Right hindlimb (tissue), 1 donor: ENCODE results near the gene TTC34.

Source experiments
- DNase-seq: peaks from one replicate; pipeline ENCODE4 v3.0.0-alpha.2; 2018

TTC34 gene

DNA sequence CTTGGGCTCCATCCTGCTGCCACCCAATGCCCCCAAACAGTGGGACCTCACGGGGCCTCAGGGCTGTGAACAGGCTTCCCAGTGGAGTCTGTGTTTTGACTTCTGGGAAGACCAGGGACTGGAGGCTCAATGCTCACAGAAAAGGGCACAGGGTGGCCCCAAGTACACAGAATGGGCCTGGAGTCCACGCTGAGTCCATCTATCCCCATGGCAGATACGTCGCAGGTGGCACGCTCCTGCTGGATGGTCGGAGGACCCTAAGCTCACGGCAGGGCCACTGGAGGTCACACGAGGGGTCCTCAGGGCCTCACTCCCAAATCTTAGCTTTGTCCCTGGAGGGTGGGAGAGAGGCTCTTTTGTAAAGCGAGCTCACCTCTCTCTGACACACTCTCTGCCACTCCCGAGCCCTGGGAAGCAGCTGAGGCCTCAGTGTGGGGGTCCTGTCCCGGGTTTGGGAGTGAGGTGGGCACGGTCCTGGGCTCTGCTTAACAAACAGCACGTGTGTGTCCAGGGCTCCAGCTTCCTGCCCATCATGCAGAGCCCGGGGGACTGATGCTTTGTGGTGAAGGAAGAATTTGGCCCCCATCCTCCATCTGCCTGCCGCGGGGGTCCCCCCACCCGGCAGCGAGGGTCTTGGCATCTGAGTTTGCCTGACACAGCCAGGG, 27.2 kb upstream of the TTC34 start:
- DNase-seq = no peak

GRCh38 chr1:2826736-2827292, 25.3 kb upstream of the TTC34 start:
- no peak for DNase-seq

DNA sequence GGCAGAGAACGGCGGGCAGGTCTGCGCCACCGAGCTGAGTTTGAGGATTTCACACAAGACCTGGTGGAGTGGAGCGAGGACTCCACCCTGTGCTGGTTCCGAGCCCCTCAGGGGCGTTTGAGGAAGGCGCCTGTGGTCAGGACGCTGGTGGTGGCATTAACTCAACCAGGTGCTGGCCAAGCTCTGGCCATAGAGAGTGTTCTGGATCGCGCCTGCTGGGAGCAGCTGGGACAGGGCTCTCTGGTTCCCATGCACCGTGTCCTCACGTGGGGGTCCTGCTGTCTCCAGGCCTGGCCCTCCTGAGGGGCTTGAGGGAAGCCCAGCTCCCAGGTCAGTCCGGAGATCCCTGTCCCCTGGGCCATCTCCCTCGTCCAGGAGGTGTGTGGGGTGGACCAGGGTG, 24.8 kb upstream of the TTC34 start:
- DNase-seq = no peak

- DNase-seq = no peak
Measured at GRCh38 chr1:2825487-2826189, 24.1 kb upstream of the TTC34 start.

DNA sequence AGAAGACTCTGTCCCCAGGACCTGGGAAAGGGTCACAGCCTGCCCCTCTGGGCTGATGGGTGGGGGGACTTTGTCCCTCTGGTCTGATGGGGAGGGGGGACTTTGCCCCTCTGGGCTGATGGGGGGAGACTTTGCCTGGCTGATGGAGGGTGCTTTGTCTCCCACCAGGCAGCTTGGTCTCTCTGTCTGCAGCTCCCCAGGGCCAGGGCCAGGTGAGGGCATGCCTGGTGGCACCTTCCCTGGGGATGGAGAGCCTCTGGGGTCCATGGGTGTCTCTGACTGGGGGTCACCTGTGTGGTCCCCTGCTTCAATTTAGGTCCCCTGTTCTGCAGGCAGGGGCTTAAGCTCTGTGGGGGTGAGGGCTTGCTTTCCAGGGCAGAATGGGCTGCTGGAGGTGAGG, 23.5 kb upstream of the TTC34 start:
- no peak for DNase-seq

GRCh38 chr1:2823921-2824610, 22.6 kb upstream of the TTC34 start:
- no peak for DNase-seq

- DNase-seq = no peak
Measured at GRCh38 chr1:2822621-2823145, 21.2 kb upstream of the TTC34 start.

DNA sequence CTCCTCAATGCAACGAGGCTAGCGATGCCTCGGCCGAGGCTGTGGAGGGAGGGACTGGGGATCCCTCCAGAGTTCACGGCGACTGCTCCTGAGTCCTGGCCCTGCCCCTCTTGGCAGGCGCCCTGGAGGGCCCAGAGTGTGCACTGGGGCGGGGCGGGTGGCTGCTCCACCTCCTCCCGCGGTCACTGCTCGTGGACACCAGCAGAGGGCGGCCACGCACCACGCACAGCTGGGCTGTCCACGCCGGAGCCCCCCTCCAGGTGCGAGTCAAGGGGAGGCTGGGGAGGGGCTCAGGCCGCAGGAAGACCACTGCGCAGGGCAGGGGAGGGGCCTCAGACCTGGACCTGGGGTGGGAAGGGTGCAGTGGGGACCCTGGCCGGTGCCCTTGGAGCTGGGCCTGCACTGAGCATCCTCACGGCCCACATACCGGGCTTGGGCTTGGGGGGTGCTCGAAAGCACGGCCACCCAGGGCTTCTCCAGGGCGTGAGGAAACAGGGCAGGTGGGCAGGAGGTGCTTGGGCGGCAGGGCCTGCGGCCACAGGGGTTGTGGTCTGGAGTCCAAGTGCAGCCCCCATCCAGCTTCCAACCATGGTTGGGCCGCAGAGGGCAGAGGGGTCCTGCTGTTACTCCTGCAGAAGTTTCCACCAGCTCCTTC, 20.6 kb upstream of the TTC34 start:
- DNase-seq = peak; percentile 74

GRCh38 chr1:2821373-2821955, 20.0 kb upstream of the TTC34 start:
- DNase-seq = no peak

DNA sequence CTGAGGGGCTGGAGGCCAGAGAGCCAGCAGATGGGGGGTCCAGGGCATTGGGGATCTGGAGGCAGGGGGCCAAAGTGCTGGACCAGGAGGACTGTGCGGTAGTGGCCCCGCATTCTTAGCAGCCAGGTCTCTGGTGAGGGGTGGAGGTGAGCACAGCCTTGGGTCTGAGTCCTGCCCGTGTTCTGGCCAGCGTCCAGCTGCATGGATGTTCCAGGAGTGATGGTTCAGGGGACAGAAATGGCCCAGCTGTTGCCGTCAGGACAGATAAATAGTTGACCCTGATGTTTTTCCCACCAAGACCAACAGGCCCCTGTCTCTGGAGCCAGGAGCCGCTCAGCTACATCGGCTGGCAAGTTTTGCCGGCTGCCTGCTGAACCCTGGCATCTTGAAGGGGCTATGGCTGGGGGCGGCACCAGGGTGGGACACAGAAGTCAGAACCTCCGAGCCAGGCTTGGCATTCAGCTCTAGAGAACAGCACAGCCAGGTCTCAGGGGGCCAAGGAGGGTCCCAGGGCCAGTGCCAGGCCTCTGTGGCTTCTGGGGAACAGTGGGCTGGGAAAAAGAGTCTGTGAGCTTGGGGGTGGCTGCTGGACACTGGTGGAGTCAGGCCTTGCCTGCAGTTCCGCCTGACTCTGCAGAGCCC, 19.4 kb upstream of the TTC34 start:
- DNase-seq = no peak

GRCh38 chr1:2819831-2820730, 18.6 kb upstream of the TTC34 start:
- DNase-seq = no peak

GRCh38 chr1:2819429-2819828, 17.9 kb upstream of the TTC34 start:
- DNase-seq = no peak

DNA sequence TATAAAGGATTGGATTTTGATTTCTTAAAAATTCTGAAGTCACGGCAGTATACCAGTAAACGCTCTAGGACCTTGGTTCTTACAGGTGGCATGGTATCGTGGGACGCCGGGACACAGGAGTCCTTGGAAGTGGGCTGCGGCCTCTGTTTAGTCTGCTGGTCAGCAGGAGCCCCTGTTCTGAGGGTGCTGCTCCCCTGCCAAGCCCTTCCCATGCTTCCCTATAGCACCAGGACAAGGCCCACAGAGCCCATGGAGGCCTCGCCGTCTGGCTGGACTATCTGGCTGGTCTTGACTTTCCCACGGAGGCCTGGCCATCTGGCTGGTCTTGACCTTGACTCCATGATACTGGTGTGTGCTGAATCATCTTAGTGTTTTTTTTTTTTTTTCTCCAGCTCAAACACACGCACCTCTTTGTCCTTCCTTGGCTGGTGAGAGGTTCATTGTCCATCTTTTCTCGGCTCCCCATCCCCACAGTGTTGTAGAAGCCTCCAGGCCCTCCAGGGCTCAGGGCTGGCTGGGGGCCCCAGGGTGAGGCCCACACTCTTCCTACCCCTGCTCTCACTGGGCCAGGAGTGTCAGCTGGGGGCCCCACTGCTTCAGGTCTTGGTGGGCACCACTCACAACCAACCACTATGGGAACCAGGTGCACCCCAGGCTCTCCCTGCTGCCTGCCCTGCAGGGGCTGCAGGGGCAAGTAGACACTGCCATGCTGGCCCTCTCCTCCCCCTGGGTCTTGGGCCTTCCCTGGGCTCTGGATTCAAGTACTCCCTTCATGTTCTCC, 16.5 kb upstream of the TTC34 start:
- DNase-seq = no peak

DNA sequence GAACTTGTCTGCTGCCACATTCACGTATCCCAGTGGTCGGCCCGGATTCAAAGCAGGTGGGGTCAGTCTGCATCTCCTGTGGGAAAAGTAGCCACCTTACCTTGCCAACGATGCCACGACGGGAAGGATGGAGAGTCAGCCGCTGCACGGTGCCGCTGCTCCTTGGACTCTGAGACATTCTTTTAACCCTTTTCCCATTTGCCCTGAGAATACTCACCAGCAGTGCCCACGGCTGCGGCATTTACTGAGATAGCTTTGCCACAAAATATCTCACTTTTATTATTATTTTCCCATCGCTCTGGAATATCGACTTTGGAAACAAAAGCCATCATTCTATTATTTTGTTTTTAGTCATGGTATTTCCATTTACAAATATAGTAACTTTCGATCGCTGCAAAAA, 15.3 kb upstream of the TTC34 start:
- DNase-seq = no peak

GRCh38 chr1:2815551-2815950, 14.1 kb upstream of the TTC34 start:
- DNase-seq = no peak

GRCh38 chr1:2814511-2815075, 13.1 kb upstream of the TTC34 start:
- no peak for DNase-seq

DNA sequence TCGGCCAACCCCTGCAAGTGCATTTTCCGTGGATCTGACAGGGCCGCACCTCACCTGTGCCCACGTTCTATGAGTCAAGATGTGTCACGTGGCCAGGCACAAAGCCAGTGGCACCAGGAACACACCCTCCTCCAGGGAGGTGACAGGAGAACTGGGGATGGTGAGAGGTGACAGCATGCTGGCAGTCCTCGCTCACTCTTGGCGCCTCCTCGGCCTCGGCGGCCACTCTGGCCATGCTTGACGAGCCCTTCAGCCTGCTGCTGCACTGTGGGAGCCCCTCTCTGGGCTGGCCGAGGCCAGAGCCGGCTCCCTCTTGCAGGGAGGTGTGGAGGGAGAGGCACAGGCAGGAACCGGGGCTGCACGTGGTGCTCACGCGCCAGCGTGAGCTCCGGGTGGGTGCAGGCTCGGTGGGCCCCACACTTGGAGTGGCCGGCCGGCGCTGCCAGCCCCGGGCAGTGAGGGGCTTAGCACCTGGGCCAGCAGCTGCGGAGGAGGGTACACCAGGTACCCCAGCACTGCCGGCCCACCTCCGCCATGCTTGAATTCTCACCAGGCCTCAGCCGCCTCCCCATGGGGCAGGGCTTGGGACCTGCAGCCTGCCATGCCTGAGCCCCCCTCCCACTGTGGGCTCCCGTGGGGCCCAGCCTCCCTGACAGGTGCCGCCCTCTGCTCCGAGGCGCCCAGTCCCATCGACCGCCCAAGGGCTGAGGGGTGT, 11.6 kb upstream of the TTC34 start:
- DNase-seq = no peak

GRCh38 chr1:2812136-2812535, 10.6 kb upstream of the TTC34 start:
- DNase-seq = no peak

GRCh38 chr1:2811533-2811918, 10.0 kb upstream of the TTC34 start:
- DNase-seq = no peak
